Measurements from ENCODE around the gene AGBL3.
"Not testable (repeated sequence)": the region's sequence is repeated elsewhere in the genome, so short reads cannot be mapped to it uniquely, and the experiment has no call there.

The AGBL3 gene

GRCh38 chr7:135109562-135109961, 123.3 kb downstream of the AGBL3 start:
- H3K4me1 ChIP-seq (ENCODE audit: control insufficient read depth, insufficient read depth, low read length, poor library complexity, severe bottlenecking) = no peaks in the 10 kb centered on the region
- H3K9me3 ChIP-seq (ENCODE audit: control insufficient read depth, low read length) = no peaks in the 10 kb centered on the region
- 96 to 97% methylated on average over 4 of the region's 4 CpGs for WGBS, 2 experiments (ENCODE audit: insufficient coverage in 2 of 2)
- H3K36me3 ChIP-seq (ENCODE audit: control insufficient read depth, insufficient read depth, low read length) = no peaks in the 10 kb centered on the region
- H3K27ac ChIP-seq (ENCODE audit: low read depth, low read length, severe bottlenecking) = no peak overlapping the region
- no peak overlapping the region for H3K4me3 ChIP-seq (ENCODE audit: extremely low read depth, insufficient read depth, low read length, poor library complexity, severe bottlenecking)

- no peak overlapping the region for H3K27ac ChIP-seq (ENCODE audit: low read depth, low read length, severe bottlenecking)
- WGBS, 2 experiments (ENCODE audit: insufficient coverage in 2 of 2) = 83% methylated on average over 1 of the region's 1 CpG; no CpG with 5 or more reads in 1 of the 2 experiments
- no peaks in the 10 kb centered on the region for H3K9me3 ChIP-seq (ENCODE audit: control insufficient read depth, low read length)
- no peaks in the 10 kb centered on the region for H3K36me3 ChIP-seq (ENCODE audit: control insufficient read depth, insufficient read depth, low read length)
- H3K4me1 ChIP-seq (ENCODE audit: control insufficient read depth, insufficient read depth, low read length, poor library complexity, severe bottlenecking) = no peaks in the 10 kb centered on the region
- no peak overlapping the region for H3K4me3 ChIP-seq (ENCODE audit: extremely low read depth, insufficient read depth, low read length, poor library complexity, severe bottlenecking)
Measured at GRCh38 chr7:135109976-135110375, 123.7 kb downstream of the AGBL3 start.

GRCh38 chr7:135111379-135111778, 125.1 kb downstream of the AGBL3 start:
- Histone ChIP-seq H3K4me3 (ENCODE audit: extremely low read depth, insufficient read depth, low read length, poor library complexity, severe bottlenecking) (no peak overlapping the region), H3K36me3 (ENCODE audit: control insufficient read depth, insufficient read depth, low read length) (no peaks in the 10 kb centered on the region), H3K27ac (ENCODE audit: low read depth, low read length, severe bottlenecking) (no peak overlapping the region), H3K4me1 (ENCODE audit: control insufficient read depth, insufficient read depth, low read length, poor library complexity, severe bottlenecking) (no peaks in the 10 kb centered on the region), H3K9me3 (ENCODE audit: control insufficient read depth, low read length) (no peaks in the 10 kb centered on the region)
- WGBS, 2 experiments (ENCODE audit: insufficient coverage in 2 of 2) = no CpG with 5 or more reads among the region's 2 CpGs

GRCh38 chr7:135114622-135115021, 128.3 kb downstream of the AGBL3 start:
- no peaks in the 10 kb centered on the region for H3K9me3 ChIP-seq (ENCODE audit: control insufficient read depth, low read length)
- H3K4me1 ChIP-seq (ENCODE audit: control insufficient read depth, insufficient read depth, low read length, poor library complexity, severe bottlenecking) = no peaks in the 10 kb centered on the region
- no peak overlapping the region for H3K27ac ChIP-seq (ENCODE audit: low read depth, low read length, severe bottlenecking)
- WGBS, 2 experiments (ENCODE audit: insufficient coverage in 2 of 2) = 100% methylated on average over 1 of the region's 1 CpG
- no peak overlapping the region for H3K4me3 ChIP-seq (ENCODE audit: extremely low read depth, insufficient read depth, low read length, poor library complexity, severe bottlenecking)
- no peaks in the 10 kb centered on the region for H3K36me3 ChIP-seq (ENCODE audit: control insufficient read depth, insufficient read depth, low read length)

GRCh38 chr7:135117096-135117495, 130.8 kb downstream of the AGBL3 start:
- 89% methylated on average over 1 of the region's 1 CpG; no CpG with 5 or more reads in 1 of the 2 experiments for WGBS, 2 experiments (ENCODE audit: insufficient coverage in 2 of 2)
- Histone ChIP-seq H3K9me3 (ENCODE audit: control insufficient read depth, low read length) (no peaks in the 10 kb centered on the region), H3K27ac (ENCODE audit: low read depth, low read length, severe bottlenecking) (no peak overlapping the region), H3K4me3 (ENCODE audit: extremely low read depth, insufficient read depth, low read length, poor library complexity, severe bottlenecking) (no peak overlapping the region), H3K36me3 (ENCODE audit: control insufficient read depth, insufficient read depth, low read length) (no peaks in the 10 kb centered on the region), H3K4me1 (ENCODE audit: control insufficient read depth, insufficient read depth, low read length, poor library complexity, severe bottlenecking) (no peaks in the 10 kb centered on the region)

- Histone ChIP-seq H3K4me1 (ENCODE audit: control insufficient read depth, insufficient read depth, low read length, poor library complexity, severe bottlenecking) (no peaks in the 10 kb centered on the region), H3K9me3 (ENCODE audit: control insufficient read depth, low read length) (no peaks in the 10 kb centered on the region), H3K36me3 (ENCODE audit: control insufficient read depth, insufficient read depth, low read length) (no peaks in the 10 kb centered on the region), H3K27ac (ENCODE audit: low read depth, low read length, severe bottlenecking) (no peak overlapping the region), H3K4me3 (ENCODE audit: extremely low read depth, insufficient read depth, low read length, poor library complexity, severe bottlenecking) (no peak overlapping the region)
- WGBS, 2 experiments (ENCODE audit: insufficient coverage in 2 of 2) = 88 to 94% methylated on average over 5 of the region's 6 CpGs
Measured at GRCh38 chr7:135121868-135122267, 135.6 kb downstream of the AGBL3 start.

- H3K4me3 ChIP-seq (ENCODE audit: extremely low read depth, insufficient read depth, low read length, poor library complexity, severe bottlenecking); H3K27ac ChIP-seq (ENCODE audit: low read depth, low read length, severe bottlenecking); H3K9me3 ChIP-seq (ENCODE audit: control insufficient read depth, low read length); H3K4me1 ChIP-seq (ENCODE audit: control insufficient read depth, insufficient read depth, low read length, poor library complexity, severe bottlenecking); H3K36me3 ChIP-seq (ENCODE audit: control insufficient read depth, insufficient read depth, low read length): not testable (repeated sequence)
- 76% methylated on average over 2 of the region's 3 CpGs; no CpG with 5 or more reads in 1 of the 2 experiments for WGBS, 2 experiments (ENCODE audit: insufficient coverage in 2 of 2)
Measured at GRCh38 chr7:135124631-135125030, 138.3 kb downstream of the AGBL3 start.

GRCh38 chr7:135128931-135129330, 142.6 kb downstream of the AGBL3 start:
- WGBS, 2 experiments (ENCODE audit: insufficient coverage in 2 of 2) = 100% methylated on average over 1 of the region's 1 CpG
- H3K36me3 ChIP-seq (ENCODE audit: control insufficient read depth, insufficient read depth, low read length) = no peaks in the 10 kb centered on the region
- peaks cover 7% of the 10 kb centered on the region for H3K9me3 ChIP-seq (ENCODE audit: control insufficient read depth, low read length)
- no peak overlapping the region for H3K27ac ChIP-seq (ENCODE audit: low read depth, low read length, severe bottlenecking)
- H3K4me3 ChIP-seq (ENCODE audit: extremely low read depth, insufficient read depth, low read length, poor library complexity, severe bottlenecking) = no peak overlapping the region
- H3K4me1 ChIP-seq (ENCODE audit: control insufficient read depth, insufficient read depth, low read length, poor library complexity, severe bottlenecking) = no peaks in the 10 kb centered on the region

- H3K36me3 ChIP-seq (ENCODE audit: control insufficient read depth, insufficient read depth, low read length) = no peaks in the 10 kb centered on the region
- no peak overlapping the region for H3K4me3 ChIP-seq (ENCODE audit: extremely low read depth, insufficient read depth, low read length, poor library complexity, severe bottlenecking)
- H3K9me3 ChIP-seq (ENCODE audit: control insufficient read depth, low read length) = peaks cover 7% of the 10 kb centered on the region
- H3K27ac ChIP-seq (ENCODE audit: low read depth, low read length, severe bottlenecking) = no peak overlapping the region
- H3K4me1 ChIP-seq (ENCODE audit: control insufficient read depth, insufficient read depth, low read length, poor library complexity, severe bottlenecking) = no peaks in the 10 kb centered on the region
Measured at GRCh38 chr7:135129579-135129978, 143.3 kb downstream of the AGBL3 start.

- Histone ChIP-seq H3K4me3 (ENCODE audit: extremely low read depth, insufficient read depth, low read length, poor library complexity, severe bottlenecking) (no peak overlapping the region), H3K4me1 (ENCODE audit: control insufficient read depth, insufficient read depth, low read length, poor library complexity, severe bottlenecking) (no peaks in the 10 kb centered on the region), H3K9me3 (ENCODE audit: control insufficient read depth, low read length) (no peaks in the 10 kb centered on the region), H3K27ac (ENCODE audit: low read depth, low read length, severe bottlenecking) (no peak overlapping the region), H3K36me3 (ENCODE audit: control insufficient read depth, insufficient read depth, low read length) (no peaks in the 10 kb centered on the region)
- WGBS, 2 experiments (ENCODE audit: insufficient coverage in 2 of 2) = 92 to 100% methylated on average over 2 to 3 of the region's 3 CpGs
Measured at GRCh38 chr7:135143885-135144668, 157.8 kb downstream of the AGBL3 start.

GRCh38 chr7:135147341-135147898, 161.1 kb downstream of the AGBL3 start:
- H3K9me3 ChIP-seq (ENCODE audit: control insufficient read depth, low read length) = no peaks in the 10 kb centered on the region
- 85 to 87% methylated on average over 3 to 4 of the region's 6 CpGs for WGBS, 2 experiments (ENCODE audit: insufficient coverage in 2 of 2)
- H3K4me3 ChIP-seq (ENCODE audit: extremely low read depth, insufficient read depth, low read length, poor library complexity, severe bottlenecking) = no peak overlapping the region
- H3K36me3 ChIP-seq (ENCODE audit: control insufficient read depth, insufficient read depth, low read length) = no peaks in the 10 kb centered on the region
- H3K27ac ChIP-seq (ENCODE audit: low read depth, low read length, severe bottlenecking) = no peak overlapping the region
- H3K4me1 ChIP-seq (ENCODE audit: control insufficient read depth, insufficient read depth, low read length, poor library complexity, severe bottlenecking) = no peaks in the 10 kb centered on the region

Measured in mesodermal cell (in vitro differentiated cells).